Smooth muscle cell (in vitro differentiated cells): Measurements from ENCODE around the gene GDPD4. TPM values are rescaled to one million over a fixed set of nuclear protein-coding genes. Genes with fewer than 3 reads are reported as not detected.
"Not testable (repeated sequence)": the region's sequence is repeated elsewhere in the genome, so short reads cannot be mapped to it uniquely, and the experiment has no call there.

Source experiments
- DNase-seq: peaks from one replicate; lab custom pipeline; 2025; ENCODE audit not compliant: unreplicated experiment; lab: John Stamatoyannopoulos, UW
- H2AFZ ChIP-seq: fragments of 200-600 bp; sonication (generic); 2 replicates; pipeline ENCODE4 v1.6.0; 2016; ENCODE audit warnings: antibody characterized with exemption, low read depth, mild to moderate bottlenecking
- H3F3A ChIP-seq: fragments of 200-600 bp; sonication (generic); 2 replicates; pipeline ENCODE4 v1.6.0; 2017; ENCODE audit warnings: antibody characterized with exemption, low read depth
- H3K27ac ChIP-seq: fragments of 200-600 bp; sonication (generic); 2 replicates; pipeline ENCODE4 v1.5.1; 2016; ENCODE audit warnings: low read depth, mild to moderate bottlenecking
- H3K27me3 ChIP-seq: fragments of 200-600 bp; sonication (generic); 2 replicates; pipeline ENCODE4 v1.6.1; 2016; ENCODE audit warnings: low read depth, mild to moderate bottlenecking
- H3K36me3 ChIP-seq: fragments of 200-600 bp; sonication (generic); 2 replicates; pipeline ENCODE4 v1.5.1; 2016; ENCODE audit warnings: low read depth
- H3K4me1 ChIP-seq: fragments of 200-600 bp; sonication (generic); 2 replicates; pipeline ENCODE4 v1.5.1; 2016; ENCODE audit warnings: low read depth
- H3K4me2 ChIP-seq: fragments of 200-600 bp; sonication (generic); 2 replicates; pipeline ENCODE4 v1.6.0; 2016; ENCODE audit warnings: mild to moderate bottlenecking
- H3K4me3 ChIP-seq: fragments of 200-600 bp; sonication (generic); 2 replicates; pipeline ENCODE4 v1.5.1; 2016; ENCODE audit warnings: mild to moderate bottlenecking
- H3K79me2 ChIP-seq: fragments of 200-600 bp; sonication (generic); 2 replicates; pipeline ENCODE4 v1.6.0; 2016; ENCODE audit warnings: low read depth, mild to moderate bottlenecking
- H3K9ac ChIP-seq: fragments of 200-600 bp; sonication (generic); 2 replicates; pipeline ENCODE4 v1.6.0; 2016; ENCODE audit warnings: low read depth
- H3K9me3 ChIP-seq: fragments of 200-600 bp; sonication (generic); replicated peaks from 2 replicates; pipeline ENCODE4 v1.5.1; 2016; ENCODE audit warnings: low read depth
- H4K20me1 ChIP-seq: fragments of 200-600 bp; sonication (generic); 2 replicates; pipeline ENCODE4 v1.6.0; 2016; ENCODE audit warnings: low read depth
- CTCF ChIP-seq: fragments of 200-600 bp; sonication (generic); IDR thresholded peaks from 2 replicates; pipeline ENCODE4 v1.5.1; 2017; ENCODE audit warnings: borderline replicate concordance, mild to moderate bottlenecking, antibody characterized with exemption; ENCODE audit not compliant: insufficient read depth, poor library complexity, severe bottlenecking
- WGBS: methylation state at CpG from one replicate; pipeline ENCODE4 v1.1.7; 2016; ENCODE audit warnings: low lambda C conversion rate; 5-methylcytosine and 5-hydroxymethylcytosine counted together
- polyA plus RNA-seq: library from polyadenylated mRNA; unstranded; fragments of >200 nt; fragmentation: Nextera tagmentation; extraction: Ambion mirVana; gene quantifications from 2 replicates; pipeline ENCODE4 v1.2.1, GENCODE V29; 2016
- total RNA-seq: library from RNA; depleted of rRNA; stranded (reverse); fragments of >200 nt; gene quantifications from 2 replicates; pipeline ENCODE4 v1.2.3, GENCODE V29; 2014

Gene GDPD4
- total and polyA plus RNA-seq, 2 experiments from 2014 or later = not detected

GRCh38 chr11:77302752-77303151 is 1.3 kb upstream of the GDPD4 start:
- Histone ChIP-seq H4K20me1 (no peaks in the 10 kb centered on the region), H3F3A (no peaks in the 10 kb centered on the region), H3K4me3 (no peak overlapping the region), H3K79me2 (no peaks in the 10 kb centered on the region), H2AFZ (no peak overlapping the region), H3K27ac (no peak overlapping the region), H3K4me2 (no peak overlapping the region), H3K36me3 (no peaks in the 10 kb centered on the region), H3K9me3 (no peaks in the 10 kb centered on the region), H3K27me3 (no peaks in the 10 kb centered on the region), H3K4me1 (no peaks in the 10 kb centered on the region), H3K9ac (no peak overlapping the region)
- DNase-seq = no peak
- no peak for TF ChIP-seq CTCF
- WGBS = 68% methylated on average over 3 of the region's 3 CpGs

- H3K4me2 ChIP-seq = no peak overlapping the region
- TF ChIP-seq CTCF = no peak
- no peaks in the 10 kb centered on the region for H3K36me3 ChIP-seq
- 96% methylated on average over 5 of the region's 5 CpGs for WGBS
- no peak for DNase-seq
- no peaks in the 10 kb centered on the region for H4K20me1 ChIP-seq
- no peaks in the 10 kb centered on the region for H3K4me1 ChIP-seq
- H3K27ac ChIP-seq = no peak overlapping the region
- no peaks in the 10 kb centered on the region for H3F3A ChIP-seq
- H3K9me3 ChIP-seq = no peaks in the 10 kb centered on the region
- H3K9ac ChIP-seq = no peak overlapping the region
- H3K27me3 ChIP-seq = no peaks in the 10 kb centered on the region
- H3K4me3 ChIP-seq = no peak overlapping the region
- H2AFZ ChIP-seq = no peak overlapping the region
- no peaks in the 10 kb centered on the region for H3K79me2 ChIP-seq
These were observed 791 bp downstream of the GDPD4 start for GRCh38 chr11:77300695-77301094.

GRCh38 chr11:77300028-77300427 is 1.5 kb downstream of the GDPD4 start:
- H3K4me2 ChIP-seq, H3K4me3 ChIP-seq, H3K27ac ChIP-seq, H2AFZ ChIP-seq, H3K4me1 ChIP-seq, DNase-seq, H3F3A ChIP-seq, H3K27me3 ChIP-seq, H3K79me2 ChIP-seq, H3K9ac ChIP-seq, H3K9me3 ChIP-seq, H3K36me3 ChIP-seq, H4K20me1 ChIP-seq: not testable (repeated sequence)
- WGBS = 81% methylated on average over 6 of the region's 6 CpGs

GRCh38 chr11:77299528-77299993 is 1.9 kb downstream of the GDPD4 start:
- Histone ChIP-seq H4K20me1 (no peaks in the 10 kb centered on the region), H3K79me2 (no peaks in the 10 kb centered on the region), H3K4me2 (no peak overlapping the region), H3F3A (no peaks in the 10 kb centered on the region), H3K9me3 (no peaks in the 10 kb centered on the region), H3K4me1 (no peaks in the 10 kb centered on the region), H2AFZ (no peak overlapping the region), H3K9ac (no peak overlapping the region), H3K27ac (no peak overlapping the region), H3K4me3 (no peak overlapping the region), H3K27me3 (no peaks in the 10 kb centered on the region), H3K36me3 (no peaks in the 10 kb centered on the region)
- WGBS = 96% methylated on average over 2 of the region's 2 CpGs
- TF ChIP-seq CTCF = no peak
- DNase-seq = no peak
